GM12875 (cell line): ENCODE data around the gene CD80.

Experiments
- H3K4me3 ChIP-seq: one replicate; pipeline ENCODE4 v1.5.1; 2011; ENCODE audit warnings: low read depth, low read length, control low read depth
- CTCF ChIP-seq: IDR thresholded peaks from 2 replicates; pipeline ENCODE4 v1.5.1; 2011; ENCODE audit warnings: low read depth, mild to moderate bottlenecking, control low read depth, inconsistent platforms, low read length, moderate library complexity, borderline replicate concordance; ENCODE audit not compliant: insufficient read depth

CD80 gene

GRCh38 chr3:119582178-119582577 lies 22.8 kb upstream of the CD80 start:
- no peak overlapping the region for H3K4me3 ChIP-seq
- TF ChIP-seq CTCF: no peak

DNA sequence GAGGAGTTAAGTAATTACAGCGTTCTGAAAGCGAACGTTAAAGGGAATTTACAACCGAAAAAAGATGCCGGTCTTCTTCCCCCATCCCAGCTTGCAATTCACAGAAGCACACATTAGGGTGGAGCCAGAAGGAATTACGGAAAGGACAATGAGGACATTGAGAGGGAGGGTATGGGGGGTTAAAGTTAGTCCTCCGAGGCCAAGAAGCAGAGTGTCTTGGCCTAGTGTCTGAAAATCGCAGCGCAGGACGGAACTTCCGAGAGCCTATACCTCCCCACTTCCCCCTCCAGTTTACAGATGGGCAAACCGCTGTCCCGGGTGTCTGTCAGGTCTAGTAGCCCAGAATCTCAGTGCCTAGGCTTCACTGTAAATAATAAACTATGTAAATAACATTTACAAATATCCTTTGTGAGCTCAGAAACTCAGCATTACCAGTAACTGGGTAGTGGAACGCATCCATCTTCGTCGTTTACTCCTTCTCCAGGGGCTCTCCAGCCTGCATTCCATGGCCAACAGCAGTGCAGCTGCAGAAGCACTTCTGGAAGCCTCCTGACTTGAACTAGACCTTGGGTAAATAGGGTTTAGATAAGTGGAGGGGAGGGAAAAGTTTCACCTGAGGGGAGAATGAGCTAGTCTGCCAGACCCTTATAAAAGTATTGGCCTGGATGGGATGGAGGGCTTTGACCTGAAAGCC lies 20.8 kb upstream of the CD80 start:
- no peak for TF ChIP-seq CTCF
- peak overlapping the region; percentile 74 for H3K4me3 ChIP-seq

DNA sequence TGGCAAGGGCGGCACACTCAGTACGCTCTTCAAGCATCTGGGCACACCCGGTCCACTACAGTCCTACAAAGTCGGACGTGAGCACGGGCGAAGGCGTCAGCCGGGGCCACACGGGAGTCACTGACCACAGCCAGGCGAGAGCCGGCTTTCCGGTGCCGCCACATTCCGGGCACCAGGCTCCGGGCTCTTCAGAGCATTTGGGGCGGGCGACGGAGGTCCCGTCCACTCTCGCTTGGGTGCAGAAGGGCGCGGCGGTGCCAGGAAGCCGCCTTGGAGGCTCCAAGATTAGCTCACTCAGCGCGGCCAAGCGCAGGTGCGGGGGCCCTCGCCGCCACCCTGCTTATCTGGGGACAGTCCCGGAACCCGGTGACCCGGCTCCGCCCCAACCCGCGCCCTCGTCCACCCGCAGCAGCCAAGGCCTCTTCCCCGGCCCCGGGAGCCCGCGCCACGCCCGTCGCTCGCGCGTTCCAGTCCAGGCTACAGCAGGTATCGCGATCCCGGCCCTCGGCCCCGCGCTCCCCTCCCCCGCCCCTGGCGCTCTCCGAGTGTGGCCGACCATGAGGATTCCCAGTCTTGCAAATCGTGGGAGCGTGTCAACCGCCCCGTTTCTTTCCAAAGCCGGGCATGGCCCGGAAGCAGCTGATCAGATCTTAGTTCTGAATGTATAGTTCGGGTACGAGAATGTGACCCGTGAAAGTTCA lies 20.1 kb upstream of the CD80 start, which contains the start of gene ADPRH:
Gene ADPRH (plus strand): TSS at position 127 of the 701 bp plus-strand sequence. CDS start 2,678 bp downstream, outside the sequence.
- H3K4me3 ChIP-seq: peak within 1 kb of the TSS; percentile 74
- TF ChIP-seq CTCF: no peak

GRCh38 chr3:119575507-119575906 lies 16.1 kb upstream of the CD80 start:
- no peak for TF ChIP-seq CTCF

DNA sequence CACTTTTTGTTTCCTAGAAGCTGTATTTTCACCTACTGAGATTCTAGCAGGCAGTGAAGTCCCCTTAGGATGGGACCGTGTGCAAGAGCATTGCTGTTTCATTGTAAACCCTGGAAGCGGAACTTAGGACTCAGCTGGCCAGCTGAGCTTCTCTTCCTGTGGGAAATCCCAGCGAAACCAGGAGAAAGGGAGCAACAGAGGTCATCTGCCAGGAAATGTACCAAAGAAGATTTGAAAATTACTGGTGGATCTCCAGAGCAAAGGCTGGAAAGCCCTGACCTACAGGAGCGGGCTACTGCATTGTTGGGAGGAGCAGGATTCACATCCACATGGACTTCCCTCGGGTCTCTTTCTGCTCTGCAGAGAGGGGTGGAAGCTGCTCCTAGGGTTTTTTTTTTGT lies 12.3 kb upstream of the CD80 start:
- no peak for TF ChIP-seq CTCF
- H3K4me3 ChIP-seq: no peak overlapping the region

More at GRCh38 chr3:119575507-119575906, 16.1 kb upstream of the CD80 start:
- no peak overlapping the region for H3K4me3 ChIP-seq

GRCh38 chr3:119571230-119571629 lies 11.8 kb upstream of the CD80 start:
- H3K4me3 ChIP-seq: no peak overlapping the region
- TF ChIP-seq CTCF: no peak

- TF ChIP-seq CTCF: no peak
- H3K4me3 ChIP-seq: no peak overlapping the region
Observed at GRCh38 chr3:119570229-119570628, 10.8 kb upstream of the CD80 start.
